ENCODE measurements around the gene ITGBL1. TPM values are rescaled to one million over a fixed set of nuclear protein-coding genes. Genes with fewer than 3 reads are reported as not detected.

ITGBL1 gene
- total RNA-seq, 3 donors from 2014 or later, result 0.06 to 2.3 (median 1.1) TPM

GRCh38 chr13:101576977-101577376 is 124.5 kb downstream of the ITGBL1 start:
- Histone ChIP-seq H3K4me3 (no peak overlapping the region), H3K9me3 (no peaks in the 10 kb centered on the region), H3K36me3 (ENCODE audit: low read depth) (no peaks in the 10 kb centered on the region), H3K4me1 (ENCODE audit: low read depth) (no peaks in the 10 kb centered on the region)
- ATAC-seq (no peak), DNase-seq (no peak)
- no peak for TF ChIP-seq CTCF (IDR thresholded peaks at IDR 0.05)
- intact Hi-C loops (cut with DNase I, micrococcal nuclease), result no loop called here

- Histone ChIP-seq H3K9me3 (no peaks in the 10 kb centered on the region), H3K36me3 (ENCODE audit: low read depth) (no peaks in the 10 kb centered on the region), H3K4me3 (no peak overlapping the region), H3K4me1 (ENCODE audit: low read depth) (no peaks in the 10 kb centered on the region)
- DNase-seq, result peak in 1 of 3 donors; percentile 28
- TF ChIP-seq CTCF (IDR thresholded peaks at IDR 0.05), result no peak
- ATAC-seq, result peak; percentile 27
- intact Hi-C loops (cut with DNase I, micrococcal nuclease), result no loop called here
These were observed 126.9 kb downstream of the ITGBL1 start for GRCh38 chr13:101579281-101579802.

GRCh38 chr13:101584331-101584730 is 131.9 kb downstream of the ITGBL1 start:
- intact Hi-C loops (cut with DNase I, micrococcal nuclease), result no loop called here
- Histone ChIP-seq H3K9me3 (no peaks in the 10 kb centered on the region), H3K36me3 (ENCODE audit: low read depth) (no peaks in the 10 kb centered on the region), H3K4me3 (no peak overlapping the region), H3K4me1 (ENCODE audit: low read depth) (no peaks in the 10 kb centered on the region)
- DNase-seq (no peak), ATAC-seq (no peak)
- no peak for TF ChIP-seq CTCF (IDR thresholded peaks at IDR 0.05)

- DNase-seq (no peak), ATAC-seq (no peak)
- H3K4me3 ChIP-seq, result no peak overlapping the region
- no peaks in the 10 kb centered on the region for H3K4me1 ChIP-seq (ENCODE audit: low read depth)
- no peaks in the 10 kb centered on the region for H3K36me3 ChIP-seq (ENCODE audit: low read depth)
- H3K9me3 ChIP-seq, result no peaks in the 10 kb centered on the region
- no peak for TF ChIP-seq CTCF (IDR thresholded peaks at IDR 0.05)
- intact Hi-C loops (cut with DNase I, micrococcal nuclease), result no loop called here
These were observed 138.0 kb downstream of the ITGBL1 start for GRCh38 chr13:101590479-101590878.

GRCh38 chr13:101594936-101595335 is 142.5 kb downstream of the ITGBL1 start:
- H3K36me3 ChIP-seq (ENCODE audit: low read depth), result no peaks in the 10 kb centered on the region
- DNase-seq (no peak), ATAC-seq (no peak)
- intact Hi-C loops (cut with DNase I, micrococcal nuclease), result no loop called here
- no peaks in the 10 kb centered on the region for H3K9me3 ChIP-seq
- no peak for TF ChIP-seq CTCF (IDR thresholded peaks at IDR 0.05)
- H3K4me3 ChIP-seq, result no peak overlapping the region
- H3K4me1 ChIP-seq (ENCODE audit: low read depth), result no peaks in the 10 kb centered on the region

GRCh38 chr13:101596803-101597202 is 144.3 kb downstream of the ITGBL1 start:
- no peak for DNase-seq
- no peaks in the 10 kb centered on the region for H3K4me1 ChIP-seq (ENCODE audit: low read depth)
- no peak for TF ChIP-seq CTCF (IDR thresholded peaks at IDR 0.05)
- no peak overlapping the region for H3K4me3 ChIP-seq
- no peaks in the 10 kb centered on the region for H3K9me3 ChIP-seq
- intact Hi-C loops (cut with DNase I, micrococcal nuclease), result no loop called here
- ATAC-seq, result no peak
- no peaks in the 10 kb centered on the region for H3K36me3 ChIP-seq (ENCODE audit: low read depth)
